ENCODE measurements around the gene GSN.

The GSN gene

DNA sequence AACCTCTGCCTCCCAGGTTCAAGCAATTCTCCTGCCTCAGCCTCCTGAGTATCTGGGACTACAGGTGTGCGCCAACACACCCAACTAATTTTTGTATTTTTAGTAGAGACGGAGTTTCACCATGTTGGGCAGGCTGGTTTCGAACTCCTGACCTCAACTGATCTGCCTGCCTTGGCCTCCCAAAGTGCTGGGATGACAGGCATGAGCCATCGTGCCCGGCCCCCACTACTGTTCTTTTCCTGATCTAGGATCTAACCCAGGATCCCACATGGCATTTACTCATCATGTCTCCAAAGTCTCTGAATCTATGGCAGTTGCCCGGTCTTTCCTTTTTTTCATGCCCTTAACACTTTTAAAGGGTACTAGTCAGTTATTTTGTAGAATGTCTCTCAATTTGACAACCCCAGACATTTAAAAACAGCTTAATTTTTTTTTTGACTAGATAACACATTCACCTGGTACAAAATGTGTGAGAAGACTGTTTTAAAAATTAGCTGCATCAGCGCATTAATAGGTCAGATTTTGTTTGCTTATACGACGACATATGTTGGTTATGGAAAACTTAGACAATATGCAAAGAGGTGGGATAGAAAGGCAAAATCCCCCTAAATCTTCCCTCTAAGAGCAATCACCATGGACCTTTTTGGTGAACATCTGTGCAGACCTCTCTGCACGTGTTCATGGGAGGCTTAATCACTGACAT, 55.6 kb downstream of the GSN start:
- no peak for DNase-seq (ENCODE audit: low read depth)

DNA sequence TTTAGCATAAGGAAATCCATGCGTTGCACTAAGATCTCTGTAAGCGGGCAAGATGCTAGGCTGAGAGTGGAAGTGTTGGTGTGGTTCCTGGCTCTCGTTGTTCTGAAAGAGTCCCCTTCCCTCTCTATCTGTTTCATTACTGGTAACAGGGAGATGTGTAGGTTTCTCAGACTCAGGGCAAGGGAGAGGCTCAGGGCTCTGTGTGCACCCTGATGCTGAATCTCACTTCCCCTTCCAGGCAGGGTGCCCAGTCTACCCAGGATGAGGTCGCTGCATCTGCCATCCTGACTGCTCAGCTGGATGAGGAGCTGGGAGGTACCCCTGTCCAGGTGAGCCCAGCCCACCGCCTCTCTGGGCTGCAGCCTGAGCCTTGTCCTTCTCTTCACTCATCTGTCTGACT, 56.4 kb downstream of the GSN start:
- DNase-seq (ENCODE audit: low read depth): no peak

DNA sequence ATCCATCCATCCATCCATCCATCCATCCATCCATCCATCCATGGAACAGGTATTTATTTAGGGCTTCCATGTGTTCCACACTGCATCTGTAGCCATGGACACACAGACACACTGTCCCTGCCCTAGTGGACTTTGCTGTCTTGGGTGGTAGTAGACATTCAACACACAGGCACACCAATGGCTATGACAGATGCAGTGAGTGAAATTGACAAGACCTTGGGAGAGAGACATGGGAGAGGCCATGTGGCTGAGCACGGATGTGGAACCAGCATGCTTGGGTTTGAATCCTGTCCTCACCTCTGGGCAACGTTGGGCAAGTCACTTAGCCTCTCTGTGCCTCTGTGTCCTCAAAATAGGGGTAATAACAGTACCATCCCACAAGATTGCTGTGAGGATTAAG, 56.8 kb downstream of the GSN start:
- no peak for DNase-seq (ENCODE audit: low read depth)

DNA sequence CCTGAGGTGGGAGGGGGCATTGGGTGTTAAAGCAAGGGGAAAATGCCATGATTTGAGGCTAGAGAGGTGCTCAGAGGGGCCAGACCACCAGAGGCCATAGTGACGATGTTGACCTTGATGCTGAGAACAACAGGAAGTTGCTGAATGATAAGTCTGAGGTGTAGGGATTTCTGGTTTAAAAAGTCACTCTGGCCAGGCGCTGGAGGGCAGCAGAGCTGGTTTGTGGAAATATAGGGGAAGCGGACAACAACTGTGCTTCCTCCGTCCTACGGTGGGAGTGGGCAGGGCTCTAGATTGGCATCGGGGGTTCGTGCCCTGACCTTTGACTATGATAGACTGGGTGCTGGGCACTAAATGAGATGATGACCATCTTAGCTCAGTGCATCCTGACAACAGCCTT, 57.4 kb downstream of the GSN start:
- DNase-seq (ENCODE audit: low read depth): no peak

DNA sequence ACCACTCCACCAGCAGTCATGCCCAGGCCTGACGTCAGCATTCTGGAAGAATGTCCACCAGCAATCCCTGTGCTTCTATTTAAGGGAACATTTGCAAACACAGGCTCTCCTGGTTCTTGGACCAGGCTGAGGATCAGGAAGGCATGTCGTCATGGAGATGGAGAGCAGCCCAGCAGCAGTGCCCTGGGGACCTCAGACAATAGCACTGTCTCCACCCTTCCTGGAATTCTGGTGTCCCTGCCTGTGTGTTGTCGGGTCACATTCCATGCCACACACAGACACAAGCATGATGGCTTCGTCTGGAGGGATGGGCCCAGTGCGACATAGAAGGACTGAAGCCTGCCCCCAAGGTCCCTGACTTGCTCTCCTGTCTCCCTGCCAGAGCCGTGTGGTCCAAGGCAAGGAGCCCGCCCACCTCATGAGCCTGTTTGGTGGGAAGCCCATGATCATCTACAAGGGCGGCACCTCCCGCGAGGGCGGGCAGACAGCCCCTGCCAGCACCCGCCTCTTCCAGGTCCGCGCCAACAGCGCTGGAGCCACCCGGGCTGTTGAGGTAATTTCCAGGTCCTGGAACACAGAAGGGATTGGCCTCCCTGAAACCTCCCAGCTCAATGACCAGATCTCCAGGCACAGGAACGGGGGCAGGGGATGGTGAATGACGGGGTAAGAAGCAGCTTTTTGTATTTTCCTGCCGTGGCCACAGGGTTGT, 58.3 kb downstream of the GSN start:
- peak; percentile 50 for DNase-seq (ENCODE audit: low read depth)

DNA sequence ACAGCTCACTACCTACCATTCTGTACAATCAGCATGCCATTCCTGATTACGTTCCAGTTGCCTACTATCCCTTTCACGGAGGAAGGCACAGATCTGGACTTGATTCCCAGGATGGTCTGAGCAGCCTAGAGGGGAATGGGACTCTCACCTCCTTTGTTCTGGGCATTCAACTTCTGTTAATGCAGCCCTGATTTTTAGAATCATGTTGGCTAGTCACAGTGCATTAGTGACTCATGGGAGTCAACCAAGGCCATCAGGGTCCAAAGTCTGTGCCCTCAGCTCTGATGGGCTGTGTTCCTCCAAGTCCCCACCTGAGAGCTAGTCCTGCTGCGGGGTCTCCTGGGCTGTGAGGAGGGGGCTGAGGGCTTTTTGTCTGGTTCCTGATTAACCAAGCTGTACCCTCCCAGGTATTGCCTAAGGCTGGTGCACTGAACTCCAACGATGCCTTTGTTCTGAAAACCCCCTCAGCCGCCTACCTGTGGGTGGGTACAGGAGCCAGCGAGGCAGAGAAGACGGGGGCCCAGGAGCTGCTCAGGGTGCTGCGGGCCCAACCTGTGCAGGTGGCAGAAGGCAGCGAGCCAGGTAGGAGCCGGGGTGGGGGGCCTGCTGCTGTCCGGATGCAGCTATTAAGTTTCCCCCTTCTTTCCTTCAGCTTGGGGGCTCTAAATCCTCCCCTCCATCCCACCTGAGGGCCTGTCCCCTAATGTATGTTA, 59.1 kb downstream of the GSN start:
- DNase-seq (ENCODE audit: low read depth): no peak

DNA sequence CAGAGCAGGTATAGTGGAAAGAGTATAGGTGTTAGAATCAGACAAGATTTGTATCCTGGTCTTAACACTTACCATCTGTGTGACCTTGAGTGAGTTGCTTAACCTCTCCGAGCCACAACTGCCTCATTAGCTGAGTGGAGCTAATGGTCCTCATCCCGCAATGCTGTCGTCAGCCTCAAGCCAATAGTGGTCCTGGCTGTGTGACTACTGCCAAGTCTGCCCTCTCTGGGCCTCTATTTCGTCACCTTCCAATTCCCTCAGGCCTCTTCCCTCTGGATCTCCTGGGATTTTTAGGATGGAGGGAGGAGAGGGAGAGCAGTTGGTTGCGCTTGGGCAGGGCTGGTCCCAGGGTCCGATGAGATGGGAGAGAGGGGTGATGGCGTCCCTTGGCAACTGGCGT, 60.5 kb downstream of the GSN start:
- no peak for DNase-seq (ENCODE audit: low read depth)

DNA sequence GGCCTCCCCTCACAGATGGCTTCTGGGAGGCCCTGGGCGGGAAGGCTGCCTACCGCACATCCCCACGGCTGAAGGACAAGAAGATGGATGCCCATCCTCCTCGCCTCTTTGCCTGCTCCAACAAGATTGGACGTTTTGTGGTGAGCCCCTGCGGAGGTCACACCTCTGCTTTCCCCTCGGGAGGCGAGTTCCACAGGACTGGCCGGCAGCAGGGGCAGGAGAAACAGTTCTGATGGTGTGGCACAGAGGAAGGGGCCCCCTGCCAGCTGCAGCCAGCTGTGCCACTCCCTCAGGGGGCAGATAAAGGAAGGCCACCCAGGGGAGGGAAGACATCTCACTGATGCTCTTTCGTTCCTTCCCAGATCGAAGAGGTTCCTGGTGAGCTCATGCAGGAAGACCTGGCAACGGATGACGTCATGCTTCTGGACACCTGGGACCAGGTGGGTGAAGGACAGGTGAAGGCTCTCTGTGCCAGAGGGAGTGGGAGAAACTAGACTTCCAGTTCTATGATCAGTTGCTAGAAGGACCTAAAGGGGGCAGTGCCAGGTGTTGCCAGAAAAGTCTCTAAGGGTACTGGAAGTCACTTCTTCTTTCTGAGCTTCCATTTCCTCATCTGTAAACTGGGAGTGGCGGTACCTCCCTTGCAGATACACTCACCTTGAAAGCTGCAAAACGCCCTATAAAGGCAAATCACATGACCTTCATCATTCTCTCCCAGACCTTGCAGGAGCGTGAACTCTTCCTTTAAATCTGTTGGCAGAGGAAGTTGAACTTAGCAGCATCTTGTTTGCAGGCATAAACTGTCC, 61.1 kb downstream of the GSN start:
- no peak for DNase-seq (ENCODE audit: low read depth)

DNA sequence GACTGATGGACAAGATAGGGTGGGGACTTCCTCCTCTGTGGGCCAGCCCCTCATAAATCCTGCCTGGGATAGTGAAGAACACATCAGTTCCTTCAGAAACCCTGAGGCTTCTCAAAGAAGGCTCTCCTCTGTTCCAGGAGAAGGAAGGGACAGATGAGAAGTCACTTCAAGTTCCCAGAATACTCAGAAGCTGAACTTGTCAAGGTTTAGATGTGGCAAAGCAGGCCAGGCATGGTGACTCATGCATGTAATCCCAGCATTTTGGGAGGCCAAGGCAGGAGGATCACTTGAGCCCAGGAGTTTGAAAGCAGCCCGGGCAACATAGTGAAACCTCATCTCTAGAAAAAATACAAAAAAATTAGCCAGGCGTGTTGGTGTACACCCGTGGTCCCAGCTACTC, 63.6 kb downstream of the GSN start:
- DNase-seq (ENCODE audit: low read depth): no peak

DNA sequence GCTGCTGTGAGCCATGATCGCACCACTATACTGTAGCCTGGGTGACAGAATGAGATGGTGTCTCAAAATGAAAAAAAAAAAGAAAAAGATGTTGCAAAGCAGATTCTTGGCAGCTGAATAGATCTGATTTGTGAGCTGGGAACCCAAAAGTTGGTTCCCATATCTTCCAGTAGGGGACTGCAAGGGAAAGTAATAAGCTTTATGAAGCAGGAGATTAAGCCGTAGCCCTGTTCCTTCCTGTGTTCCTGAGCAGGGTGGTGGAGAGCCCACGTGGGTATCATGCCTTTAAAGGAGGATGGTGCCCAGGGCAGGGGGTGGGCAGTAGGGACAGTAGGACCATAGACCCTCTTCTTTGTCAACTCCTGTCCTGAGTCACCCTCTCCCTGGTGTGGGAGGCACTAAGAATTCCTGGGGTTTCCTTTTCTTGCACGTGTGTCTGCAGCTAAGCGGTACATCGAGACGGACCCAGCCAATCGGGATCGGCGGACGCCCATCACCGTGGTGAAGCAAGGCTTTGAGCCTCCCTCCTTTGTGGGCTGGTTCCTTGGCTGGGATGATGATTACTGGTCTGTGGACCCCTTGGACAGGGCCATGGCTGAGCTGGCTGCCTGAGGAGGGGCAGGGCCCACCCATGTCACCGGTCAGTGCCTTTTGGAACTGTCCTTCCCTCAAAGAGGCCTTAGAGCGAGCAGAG, 64.2 kb downstream of the GSN start:
- peak; percentile 50 for DNase-seq (ENCODE audit: low read depth)

DNA sequence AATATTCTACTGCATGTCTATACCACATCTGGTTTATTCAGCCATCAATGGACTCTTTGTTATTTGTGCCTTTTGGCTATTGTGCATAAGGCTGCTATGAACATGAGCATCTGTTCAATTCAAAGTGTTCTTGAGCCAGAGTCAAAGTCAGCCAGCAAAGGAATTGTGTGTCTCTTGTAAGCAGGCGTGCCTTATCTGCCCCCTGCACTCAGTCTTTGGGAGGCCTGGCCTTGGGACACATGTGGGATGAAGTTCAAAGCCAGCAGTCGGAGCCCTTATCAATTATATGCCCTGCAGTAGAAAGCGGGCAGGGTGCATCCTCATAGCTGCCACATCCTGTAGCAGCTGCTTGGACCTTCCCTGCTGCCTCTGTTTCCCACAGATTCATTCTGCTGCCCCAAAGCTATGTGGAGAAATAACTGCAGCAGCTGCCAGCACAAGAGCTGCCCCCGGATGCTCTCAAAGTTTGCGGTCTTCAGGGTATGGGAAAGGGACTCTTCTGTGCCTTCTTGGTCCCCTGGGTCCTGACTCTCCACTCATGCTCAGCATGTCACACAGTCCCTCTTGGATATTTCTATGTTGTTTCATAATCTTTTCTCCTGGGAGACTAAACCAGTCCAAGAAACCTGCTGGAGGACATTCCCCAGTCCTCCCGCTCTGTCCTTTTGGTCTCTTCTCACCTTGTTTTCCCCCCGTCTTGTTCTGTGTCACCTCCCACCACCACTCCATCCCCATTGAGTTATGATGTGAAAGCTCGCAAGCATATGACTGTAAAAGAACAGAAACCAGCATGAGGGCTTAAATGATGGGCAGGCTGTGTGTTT, 66.2 kb downstream of the GSN start:
- DNase-seq (ENCODE audit: low read depth): no peak

DNA sequence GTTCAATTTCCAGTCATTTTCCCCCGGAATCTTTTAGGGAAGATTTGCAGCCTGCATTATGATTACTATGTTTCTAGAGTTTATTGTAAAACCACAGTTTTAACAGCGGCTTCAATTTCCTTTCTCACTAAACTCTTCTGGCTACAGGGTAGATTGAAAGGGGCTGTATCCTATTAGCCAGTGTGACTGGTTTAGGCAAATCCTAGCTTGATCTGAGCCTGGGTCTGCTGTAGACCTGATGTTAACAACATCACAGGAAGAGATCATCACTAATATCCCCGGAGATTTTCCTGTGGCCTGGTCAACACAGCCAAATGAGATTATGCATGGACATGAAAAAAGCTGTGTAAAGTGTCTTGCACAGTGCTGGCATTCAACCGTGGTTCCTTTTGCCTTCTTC, 68.7 kb downstream of the GSN start:
- DNase-seq (ENCODE audit: low read depth): no peak

DNA sequence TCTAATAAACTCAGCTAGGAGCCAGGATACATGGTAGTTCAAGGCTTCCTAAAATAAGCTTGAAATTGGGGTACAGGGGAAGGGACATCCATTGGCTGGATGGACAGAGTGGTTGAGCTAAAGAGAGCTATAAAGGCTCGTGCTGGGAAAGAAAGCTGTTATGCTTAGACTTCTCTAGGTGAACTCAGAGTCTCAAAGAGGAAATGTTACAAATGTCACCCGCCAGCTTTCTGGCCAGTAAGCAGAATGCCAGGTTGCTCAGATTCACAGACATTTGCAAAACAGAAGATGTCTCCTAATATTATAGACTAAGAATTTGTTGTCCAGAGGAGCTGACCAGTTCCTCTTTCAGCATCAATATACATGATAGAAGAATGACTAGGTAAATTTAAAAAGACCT, 71.5 kb downstream of the GSN start:
- DNase-seq (ENCODE audit: low read depth): no peak

DNA sequence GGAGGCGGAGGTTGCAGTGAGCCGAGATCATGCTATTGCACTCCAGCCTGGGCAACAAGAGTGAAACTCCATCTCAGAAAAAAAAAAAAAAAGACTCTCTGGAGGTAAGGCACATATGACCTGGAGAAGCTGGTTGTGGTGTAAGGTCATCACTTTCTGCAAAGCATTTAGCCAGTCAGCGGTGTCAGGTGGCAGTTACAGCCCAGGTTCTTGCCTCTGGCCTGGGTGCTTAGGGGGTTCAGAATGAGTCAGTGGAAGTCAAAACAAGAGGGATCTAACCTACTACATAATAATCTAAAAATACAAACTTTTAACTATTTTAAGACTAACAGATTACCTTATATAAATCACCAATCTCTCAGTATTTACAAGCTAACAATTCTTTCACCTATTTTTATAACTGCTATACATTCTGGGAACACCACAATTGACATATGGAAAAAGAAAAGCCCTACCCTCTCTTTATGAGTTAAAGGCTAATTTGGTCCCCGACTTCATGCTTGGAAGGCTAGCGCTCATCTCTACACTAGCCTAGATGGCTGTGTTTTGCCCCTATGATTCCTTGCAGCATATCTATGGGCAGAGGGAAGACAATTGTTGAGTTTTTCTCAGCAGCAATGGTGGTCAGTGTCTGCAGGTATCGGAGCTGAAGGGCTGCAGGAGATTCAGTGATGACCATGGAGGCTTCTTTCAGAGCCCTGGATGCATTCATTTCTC, 72.9 kb downstream of the GSN start:
- no peak for DNase-seq (ENCODE audit: low read depth)

DNA sequence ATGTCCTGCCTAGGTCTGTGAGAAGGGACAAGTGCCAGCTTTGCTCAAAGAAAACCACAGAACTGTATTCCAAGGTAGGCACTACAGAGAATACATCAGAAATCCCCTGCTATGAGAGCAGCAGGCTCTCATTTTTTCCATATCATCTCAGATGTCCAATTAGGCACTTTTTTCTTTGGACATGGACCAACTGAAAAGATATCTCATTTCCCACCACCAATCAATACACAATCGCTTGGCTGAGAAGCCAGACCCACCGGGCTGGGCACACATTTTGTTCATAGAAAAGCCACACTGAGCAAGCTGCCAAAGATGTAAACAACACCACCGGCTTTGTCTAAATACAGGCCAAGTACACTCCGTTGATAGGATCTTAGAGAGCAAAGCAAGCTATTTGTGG, 76.2 kb downstream of the GSN start:
- no peak for DNase-seq (ENCODE audit: low read depth)

DNA sequence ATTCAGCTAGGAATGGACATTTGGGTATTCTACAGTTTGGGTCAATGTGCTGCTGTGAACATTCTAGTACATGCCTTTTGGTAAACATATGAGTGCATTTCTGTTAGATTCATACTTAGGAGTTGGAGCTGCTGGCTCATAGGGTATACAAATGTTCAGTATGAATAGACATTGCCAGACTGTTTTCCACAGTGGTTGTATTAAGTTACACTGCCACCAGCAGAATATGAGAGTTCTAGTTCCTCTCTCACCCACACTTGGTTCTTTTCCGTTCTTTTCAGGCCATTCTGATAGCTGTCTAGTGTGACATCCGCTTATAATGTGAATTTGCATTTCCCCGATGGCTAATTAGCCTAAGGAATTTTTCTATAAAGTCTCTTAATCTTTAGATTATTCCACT, 77.1 kb downstream of the GSN start:
- DNase-seq (ENCODE audit: low read depth): no peak

DNA sequence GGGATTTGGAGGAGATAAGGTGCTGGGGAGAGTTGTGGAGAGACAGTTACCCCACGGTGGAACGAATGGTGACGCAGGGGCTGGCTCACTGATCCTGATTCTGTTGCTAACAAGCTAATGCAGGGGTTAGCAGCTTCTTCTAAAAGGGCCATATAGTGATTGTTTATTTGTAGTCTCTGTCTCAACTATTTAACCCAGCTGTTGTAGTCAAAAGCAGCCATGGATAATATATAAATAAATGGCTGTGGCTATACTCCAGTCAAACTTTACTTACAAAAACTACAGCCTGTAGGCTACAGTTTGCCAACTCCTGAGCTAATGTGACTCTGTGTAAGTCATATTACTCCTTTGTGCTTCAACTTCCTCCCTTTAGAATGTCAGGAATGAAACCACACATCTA, 80.3 kb downstream of the GSN start:
- DNase-seq (ENCODE audit: low read depth): no peak

DNA sequence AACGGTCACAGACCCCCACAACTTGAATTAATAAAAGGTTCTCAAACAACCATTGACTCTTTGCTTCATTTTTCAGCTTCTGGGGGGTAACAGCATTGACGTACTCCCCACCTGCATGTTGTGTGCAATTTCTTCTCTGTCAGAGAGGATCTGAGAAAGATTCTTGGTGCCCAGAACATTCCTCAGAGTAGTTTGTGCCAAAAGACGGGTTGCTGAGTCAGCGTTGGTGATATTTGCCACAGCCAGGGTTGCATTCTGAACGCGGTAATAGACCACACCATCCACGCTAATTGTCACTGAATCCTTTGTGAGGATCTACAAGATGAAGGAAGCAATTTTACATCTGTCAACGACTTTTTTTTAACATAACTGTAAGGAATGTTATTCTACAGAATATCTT, 81.0 kb downstream of the GSN start:
- peak; percentile 64 for DNase-seq (ENCODE audit: low read depth)

DNA sequence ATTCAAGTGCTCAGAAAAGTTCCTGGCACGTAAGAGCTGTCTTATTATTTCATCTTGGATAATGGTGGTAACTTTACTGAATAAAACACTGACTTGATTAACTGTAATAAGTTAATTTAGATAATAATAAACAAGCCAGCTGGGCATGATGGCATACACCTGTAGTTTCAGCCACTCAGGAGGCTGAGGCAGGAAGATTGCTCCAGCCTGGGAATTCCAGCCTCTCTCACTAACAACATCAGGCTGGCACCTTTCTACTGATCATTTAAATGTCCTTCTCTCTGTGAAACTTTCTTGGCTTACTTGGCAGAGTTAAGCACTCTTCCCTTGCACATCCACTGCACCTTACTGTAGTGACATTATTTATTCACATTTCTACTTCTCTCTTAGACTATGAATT, 82.1 kb downstream of the GSN start:
- DNase-seq (ENCODE audit: low read depth): no peak

DNA sequence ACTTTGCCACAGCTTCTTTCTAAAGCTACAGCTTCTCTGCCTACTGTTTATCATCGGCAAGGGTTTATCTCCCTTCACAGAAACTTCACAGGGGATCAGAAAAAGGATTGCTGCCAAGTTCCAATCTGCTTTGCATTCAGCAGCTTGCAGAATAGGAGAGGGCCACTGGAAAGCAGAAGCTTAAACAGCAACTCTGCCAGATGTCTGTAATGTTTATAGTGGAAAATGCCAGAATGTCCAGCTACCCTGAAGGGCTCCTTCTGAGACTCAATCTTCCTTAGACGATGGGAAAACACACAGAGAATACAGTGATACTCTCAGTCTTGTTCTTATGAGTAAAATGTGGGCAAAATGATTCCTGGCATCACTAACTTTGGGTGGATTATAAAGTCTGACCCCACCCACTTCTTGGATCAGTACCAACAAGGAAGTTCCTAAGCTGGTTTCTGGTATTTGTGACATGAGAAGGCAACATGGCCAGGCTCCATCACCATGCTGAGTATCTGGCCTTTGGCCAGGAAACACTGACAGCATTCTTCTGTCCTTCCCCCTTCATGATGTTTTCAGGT, 83.1 kb downstream of the GSN start:
- DNase-seq (ENCODE audit: low read depth): peak; percentile 89

All from amniotic epithelial cell (primary cell).